Astrocyte (in vitro differentiated cells and primary cell): ENCODE results near the gene AP2M1. TPM values are rescaled to one million over a fixed set of nuclear protein-coding genes. Genes with fewer than 3 reads are reported as not detected.

Experiments
- DNase-seq: peaks from one replicate; pipeline ENCODE4 v3.0.0-alpha.2; 2010; ENCODE audit warnings: low read depth
- FAIRE-seq: peaks from 2 replicates; lab custom pipeline; 2011; peaks lifted over from hg19 to GRCh38; lab: Jason Lieb, UNC
- H2AFZ ChIP-seq: 2 replicates; pipeline ENCODE4 v1.6.0; 2012; ENCODE audit warnings: low read depth, low read length, inconsistent platforms
- H3K27ac ChIP-seq: 2 replicates; pipeline ENCODE4 v1.5.1; 2011; ENCODE audit warnings: low read depth, low read length, inconsistent platforms
- H3K27me3 ChIP-seq: 2 replicates; pipeline ENCODE4 v1.6.0; 2011; ENCODE audit warnings: low read length, inconsistent platforms; ENCODE audit not compliant: insufficient read depth
- H3K36me3 ChIP-seq: 2 replicates; pipeline ENCODE4 v1.5.1; 2011; ENCODE audit warnings: low read length, inconsistent platforms; ENCODE audit not compliant: insufficient read depth
- H3K4me1 ChIP-seq: 2 replicates; pipeline ENCODE4 v1.5.1; 2011; ENCODE audit warnings: low read length, inconsistent platforms; ENCODE audit not compliant: insufficient read depth
- H3K4me2 ChIP-seq: 2 replicates; pipeline ENCODE4 v1.6.0; 2012; ENCODE audit warnings: low read length, inconsistent platforms
- H3K4me3 ChIP-seq: 2 replicates; pipeline ENCODE4 v1.5.1; 2011; ENCODE audit warnings: low read depth, mild to moderate bottlenecking, low read length, inconsistent platforms; ENCODE audit not compliant: insufficient read depth
- H3K79me2 ChIP-seq: 2 replicates; pipeline ENCODE4 v1.6.0; 2012; ENCODE audit warnings: mild to moderate bottlenecking, low read length, inconsistent platforms; ENCODE audit not compliant: insufficient read depth
- H3K9ac ChIP-seq: 2 replicates; pipeline ENCODE4 v1.6.0; 2012; ENCODE audit warnings: mild to moderate bottlenecking, low read length, inconsistent platforms
- H3K9me3 ChIP-seq: 2 replicates; pipeline ENCODE4 v1.5.1; 2012; ENCODE audit warnings: low read depth, mild to moderate bottlenecking, low read length, inconsistent platforms; ENCODE audit not compliant: insufficient read depth
- H4K20me1 ChIP-seq: 2 replicates; pipeline ENCODE4 v1.6.0; 2012; ENCODE audit warnings: low read length, inconsistent platforms; ENCODE audit not compliant: insufficient read depth
- H3K27ac Mint-ChIP-seq: one replicate; pipeline ENCODE4 v1.8.0; 2021; ENCODE audit warnings: mild to moderate bottlenecking, mixed read lengths; ENCODE audit not compliant: unreplicated experiment
- H3K27me3 Mint-ChIP-seq: one replicate; pipeline ENCODE4 v1.8.0; 2021; ENCODE audit warnings: low read depth, mixed read lengths; ENCODE audit not compliant: unreplicated experiment
- H3K36me3 Mint-ChIP-seq: one replicate; pipeline ENCODE4 v1.8.0; 2021; ENCODE audit warnings: low read depth, mixed read lengths; ENCODE audit not compliant: unreplicated experiment
- H3K4me1 Mint-ChIP-seq: one replicate; pipeline ENCODE4 v1.8.0; 2021; ENCODE audit warnings: low read depth, mixed read lengths; ENCODE audit not compliant: unreplicated experiment
- H3K4me3 Mint-ChIP-seq: one replicate; pipeline ENCODE4 v1.8.0; 2021; ENCODE audit warnings: mild to moderate bottlenecking, moderate library complexity, mixed read lengths; ENCODE audit not compliant: unreplicated experiment
- H3K9me3 Mint-ChIP-seq: one replicate; pipeline ENCODE4 v1.8.0; 2021; ENCODE audit warnings: mild to moderate bottlenecking, mixed read lengths; ENCODE audit not compliant: unreplicated experiment
- EZH2 ChIP-seq: IDR thresholded peaks from 2 replicates; pipeline ENCODE4 v1.6.1; 2012; ENCODE audit warnings: mild to moderate bottlenecking, low read length, inconsistent platforms; ENCODE audit not compliant: insufficient read depth
- total RNA-seq: library from RNA; stranded (reverse); gene quantifications from 2 replicates; pipeline ENCODE4 v1.2.1, GENCODE V29; 2021
- TF ChIP-seq, protein P1 (sequence below): IDR thresholded peaks from 2 replicates; pipeline ENCODE4 v1.5.1; 2011; ENCODE audit warnings: low read depth, mild to moderate bottlenecking, inconsistent platforms, low read length, moderate library complexity; ENCODE audit not compliant: insufficient read depth

AP2M1 gene
- total RNA-seq, 1 donor from 2014 or later, result 603 TPM

GRCh38 chr3:184227481-184227935 is 52.9 kb downstream of the AP2M1 start:
- Histone ChIP-seq H3K9me3 (no peaks in the 10 kb centered on the region), H3K9ac (no peak overlapping the region), H3K4me2 (no peak overlapping the region), H3K4me3 (no peak overlapping the region), H4K20me1 (peaks cover 9% of the 10 kb centered on the region), H3K27ac (no peak overlapping the region), H3K27me3 (peaks cover 44% of the 10 kb centered on the region), H2AFZ (no peak overlapping the region), H3K4me1 (peaks cover 13% of the 10 kb centered on the region), H3K79me2 (no peaks in the 10 kb centered on the region), H3K36me3 (no peaks in the 10 kb centered on the region)
- Mint-ChIP-seq H3K4me3 (peak overlapping the region; percentile 23), H3K27me3 (peaks cover 56% of the 10 kb centered on the region), H3K27ac (no peak overlapping the region), H3K9me3 (no peaks in the 10 kb centered on the region), H3K4me1 (peaks cover 7% of the 10 kb centered on the region), H3K36me3 (no peaks in the 10 kb centered on the region)
- DNase-seq, result no peak
- TF ChIP-seq, protein P1, sequence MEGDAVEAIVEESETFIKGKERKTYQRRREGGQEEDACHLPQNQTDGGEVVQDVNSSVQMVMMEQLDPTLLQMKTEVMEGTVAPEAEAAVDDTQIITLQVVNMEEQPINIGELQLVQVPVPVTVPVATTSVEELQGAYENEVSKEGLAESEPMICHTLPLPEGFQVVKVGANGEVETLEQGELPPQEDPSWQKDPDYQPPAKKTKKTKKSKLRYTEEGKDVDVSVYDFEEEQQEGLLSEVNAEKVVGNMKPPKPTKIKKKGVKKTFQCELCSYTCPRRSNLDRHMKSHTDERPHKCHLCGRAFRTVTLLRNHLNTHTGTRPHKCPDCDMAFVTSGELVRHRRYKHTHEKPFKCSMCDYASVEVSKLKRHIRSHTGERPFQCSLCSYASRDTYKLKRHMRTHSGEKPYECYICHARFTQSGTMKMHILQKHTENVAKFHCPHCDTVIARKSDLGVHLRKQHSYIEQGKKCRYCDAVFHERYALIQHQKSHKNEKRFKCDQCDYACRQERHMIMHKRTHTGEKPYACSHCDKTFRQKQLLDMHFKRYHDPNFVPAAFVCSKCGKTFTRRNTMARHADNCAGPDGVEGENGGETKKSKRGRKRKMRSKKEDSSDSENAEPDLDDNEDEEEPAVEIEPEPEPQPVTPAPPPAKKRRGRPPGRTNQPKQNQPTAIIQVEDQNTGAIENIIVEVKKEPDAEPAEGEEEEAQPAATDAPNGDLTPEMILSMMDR, result peak; percentile 43
- no peak for TF ChIP-seq EZH2
- FAIRE-seq, result no peak

GRCh38 chr3:184228376-184229137 is 53.9 kb downstream of the AP2M1 start:
- peaks cover 13% of the 10 kb centered on the region for H3K4me1 ChIP-seq
- H3K9ac ChIP-seq, result no peak overlapping the region
- no peaks in the 10 kb centered on the region for H3K79me2 ChIP-seq
- peaks cover 9% of the 10 kb centered on the region for H4K20me1 ChIP-seq
- no peaks in the 10 kb centered on the region for H3K36me3 ChIP-seq
- H3K4me2 ChIP-seq, result peak overlapping the region; percentile 83
- H3K27me3 Mint-ChIP-seq, result peaks cover 61% of the 10 kb centered on the region
- no peaks in the 10 kb centered on the region for H3K9me3 ChIP-seq
- no peaks in the 10 kb centered on the region for H3K9me3 Mint-ChIP-seq
- FAIRE-seq, result no peak
- H3K4me3 ChIP-seq, result no peak overlapping the region
- no peak overlapping the region for H3K27ac ChIP-seq
- H3K4me1 Mint-ChIP-seq, result peaks cover 7% of the 10 kb centered on the region
- H2AFZ ChIP-seq, result no peak overlapping the region
- DNase-seq, result no peak
- TF ChIP-seq EZH2, result no peak
- H3K27ac Mint-ChIP-seq, result no peak overlapping the region
- peaks cover 47% of the 10 kb centered on the region for H3K27me3 ChIP-seq
- peak overlapping the region; percentile 20 for H3K4me3 Mint-ChIP-seq
- no peaks in the 10 kb centered on the region for H3K36me3 Mint-ChIP-seq

GRCh38 chr3:184229394-184230080 is 54.9 kb downstream of the AP2M1 start, which contains the start of gene VWA5B2:
TSS of gene VWA5B2 (plus strand) at chr3:184229585. CDS start at chr3:184230529, 944 bp downstream.
- FAIRE-seq (no peak), DNase-seq (peak; percentile 15)
- Histone ChIP-seq H3K9me3 (no peaks in the 10 kb centered on the region), H3K4me3 (peak within 1 kb of the TSS; percentile 37), H3K27ac (no peak within 1 kb of the TSS), H3K79me2 (no peaks in the 10 kb centered on the region), H3K4me2 (peak within 1 kb of the TSS; percentile 83), H3K4me1 (peaks cover 13% of the 10 kb centered on the region), H2AFZ (peak within 1 kb of the TSS; percentile 80), H3K27me3 (peaks cover 47% of the 10 kb centered on the region), H3K36me3 (no peaks in the 10 kb centered on the region), H3K9ac (no peak within 1 kb of the TSS), H4K20me1 (peaks cover 9% of the 10 kb centered on the region)
- Mint-ChIP-seq H3K27ac (no peak within 1 kb of the TSS), H3K4me3 (peak within 1 kb of the TSS; percentile 20), H3K4me1 (peaks cover 11% of the 10 kb centered on the region), H3K9me3 (no peaks in the 10 kb centered on the region), H3K36me3 (no peaks in the 10 kb centered on the region), H3K27me3 (peaks cover 64% of the 10 kb centered on the region)
- peak; percentile 96 for TF ChIP-seq EZH2
- TF ChIP-seq, protein P1, result no peak
